GM21723 (cell line): ENCODE measurements around the gene CLMP.
"Not testable (repeated sequence)": the region's sequence is repeated elsewhere in the genome, so short reads cannot be mapped to it uniquely, and the experiment has no call there.

Experiments
- ATAC-seq: cut with Tn5 transposase; IDR thresholded peaks from one replicate; pipeline ENCODE4 v1.9.1; 2021; ENCODE audit warnings: mild to moderate bottlenecking, moderate library complexity; ENCODE audit not compliant: unreplicated experiment

Gene CLMP

GRCh38 chr11:123060277-123061000 lies 134.6 kb downstream of the CLMP start:
- no peak for ATAC-seq

GRCh38 chr11:123059041-123059920 lies 135.8 kb downstream of the CLMP start:
- ATAC-seq, result not testable (repeated sequence)

GRCh38 chr11:123057661-123058305 lies 137.3 kb downstream of the CLMP start:
- ATAC-seq, result no peak

GRCh38 chr11:123056835-123057491 lies 138.1 kb downstream of the CLMP start:
- no peak for ATAC-seq

- no peak for ATAC-seq
Observed at GRCh38 chr11:123055191-123055901, 139.7 kb downstream of the CLMP start.

- ATAC-seq, result peak; percentile 71
Observed at GRCh38 chr11:123054301-123055065, 140.6 kb downstream of the CLMP start.

GRCh38 chr11:123052901-123053721 lies 141.9 kb downstream of the CLMP start:
- no peak for ATAC-seq

- ATAC-seq, result no peak
Observed at GRCh38 chr11:123051634-123052033, 143.4 kb downstream of the CLMP start.

- ATAC-seq, result no peak
Observed at GRCh38 chr11:123051146-123051545, 143.9 kb downstream of the CLMP start.

- ATAC-seq, result no peak
Observed at GRCh38 chr11:123047947-123048293, 147.1 kb downstream of the CLMP start.

GRCh38 chr11:123047266-123047946 lies 147.6 kb downstream of the CLMP start:
- no peak for ATAC-seq

GRCh38 chr11:123046473-123047259 lies 148.4 kb downstream of the CLMP start:
- ATAC-seq, result no peak

- no peak for ATAC-seq
Observed at GRCh38 chr11:123045101-123045500, 149.9 kb downstream of the CLMP start.

GRCh38 chr11:123041185-123041584 lies 153.9 kb downstream of the CLMP start:
- no peak for ATAC-seq

GRCh38 chr11:123040111-123040432 lies 155.0 kb downstream of the CLMP start:
- ATAC-seq, result no peak

GRCh38 chr11:123035831-123036230 lies 159.2 kb downstream of the CLMP start:
- ATAC-seq, result no peak

- ATAC-seq, result no peak
Observed at GRCh38 chr11:123034597-123034996, 160.5 kb downstream of the CLMP start.

GRCh38 chr11:123033895-123034294 lies 161.2 kb downstream of the CLMP start:
- ATAC-seq, result no peak
